GM23248 (cell line): ENCODE data around the gene SPOCK2. TPM values are rescaled to one million over a fixed set of nuclear protein-coding genes. Genes with fewer than 3 reads are reported as not detected.

ENCODE experiments used
- DNase-seq: peaks from one replicate; pipeline ENCODE4 v3.0.0-alpha.2; 2015
- H2AFZ ChIP-seq: fragments of 200-600 bp; sonication (generic); 2 replicates; pipeline ENCODE4 v1.6.1; 2016; ENCODE audit warnings: antibody characterized with exemption
- H3F3A ChIP-seq: fragments of 200-600 bp; sonication (generic); 2 replicates; pipeline ENCODE4 v1.6.1; 2016; ENCODE audit warnings: mild to moderate bottlenecking, antibody characterized with exemption, mixed run types; ENCODE audit not compliant: insufficient read depth
- H3K27ac ChIP-seq: fragments of 200-600 bp; sonication (generic); 2 replicates; pipeline ENCODE4 v1.5.1; 2016; ENCODE audit warnings: mild to moderate bottlenecking
- H3K27me3 ChIP-seq: fragments of 200-600 bp; sonication (generic); replicated peaks from 2 replicates; pipeline ENCODE4 v1.6.1; 2016; ENCODE audit warnings: mild to moderate bottlenecking; ENCODE audit not compliant: insufficient read depth
- H3K36me3 ChIP-seq: fragments of 200-600 bp; sonication (generic); 2 replicates; pipeline ENCODE4 v1.6.1; 2016; ENCODE audit warnings: low read depth, mild to moderate bottlenecking
- H3K4me1 ChIP-seq: fragments of 200-600 bp; sonication (generic); 2 replicates; pipeline ENCODE4 v1.6.1; 2016; ENCODE audit warnings: mild to moderate bottlenecking; ENCODE audit not compliant: insufficient read depth
- H3K4me2 ChIP-seq: fragments of 200-600 bp; sonication (generic); one replicate; pipeline ENCODE4 v1.6.1; 2016; ENCODE audit warnings: mild to moderate bottlenecking; ENCODE audit not compliant: unreplicated experiment
- H3K4me3 ChIP-seq: fragments of 200-600 bp; sonication (generic); 2 replicates; pipeline ENCODE4 v1.5.1; 2016; ENCODE audit warnings: mild to moderate bottlenecking
- H3K79me2 ChIP-seq: fragments of 200-600 bp; sonication (generic); 2 replicates; pipeline ENCODE4 v1.6.1; 2016; ENCODE audit warnings: mild to moderate bottlenecking; ENCODE audit not compliant: insufficient read depth
- H3K9ac ChIP-seq: fragments of 200-600 bp; sonication (generic); 2 replicates; pipeline ENCODE4 v1.6.1; 2016; ENCODE audit warnings: mild to moderate bottlenecking
- H3K9me2 ChIP-seq: fragments of 200-600 bp; sonication (generic); 2 replicates; pipeline ENCODE4 v1.6.1; 2016; ENCODE audit warnings: mixed run types, mild to moderate bottlenecking, moderate library complexity; ENCODE audit not compliant: insufficient read depth
- H3K9me3 ChIP-seq: fragments of 200-600 bp; sonication (generic); one replicate; pipeline ENCODE4 v1.6.1; 2017; ENCODE audit warnings: low read depth
- H4K20me1 ChIP-seq: fragments of 200-600 bp; sonication (generic); 2 replicates; pipeline ENCODE4 v1.6.0; 2016; ENCODE audit not compliant: insufficient read depth
- EZH2 ChIP-seq: fragments of 200-600 bp; sonication (generic); IDR thresholded peaks from 2 replicates; pipeline ENCODE4 v1.6.1; 2018; ENCODE audit warnings: antibody characterized with exemption, mild to moderate bottlenecking; ENCODE audit not compliant: insufficient read depth, poor library complexity, severe bottlenecking
- EZH2phosphoT487 ChIP-seq: fragments of 200-600 bp; sonication (generic); IDR thresholded peaks from 2 replicates; pipeline ENCODE4 v1.6.1; 2018; ENCODE audit warnings: antibody characterized with exemption, moderate library complexity, mild to moderate bottlenecking, low read depth; ENCODE audit not compliant: insufficient read depth
- WGBS, 2 experiments: methylation state at CpG; one replicate each; pipeline ENCODE4 v1.1.6; 2015 to 2017; ENCODE audit warnings: low lambda C conversion rate in 2 of 2, low coverage in 1 of 2; ENCODE audit errors: missing lambda C conversion rate in 2 of 2; 5-methylcytosine and 5-hydroxymethylcytosine counted together
- in situ Hi-C: fragments of 300-500 bp; cut with MboI; formaldehyde crosslinking; loops from 2 replicates; pipeline ENCODE4 v1.15.0; 2020
- polyA plus RNA-seq: library from polyadenylated mRNA; unstranded; fragments of >200 nt; fragmentation: Nextera tagmentation; extraction: Ambion mirVana; gene quantifications from 2 replicates; pipeline ENCODE4 v1.2.1, GENCODE V29; 2016
- total RNA-seq: library from RNA; depleted of rRNA; stranded (reverse); fragments of >200 nt; shearing (Covaris generic); gene quantifications from 2 replicates; pipeline ENCODE4 v1.2.3, GENCODE V29; 2014; rRNA removed

The SPOCK2 gene
- total and polyA plus RNA-seq, 2 experiments from 2014 or later, result 0.04 TPM; not detected in 1

DNA sequence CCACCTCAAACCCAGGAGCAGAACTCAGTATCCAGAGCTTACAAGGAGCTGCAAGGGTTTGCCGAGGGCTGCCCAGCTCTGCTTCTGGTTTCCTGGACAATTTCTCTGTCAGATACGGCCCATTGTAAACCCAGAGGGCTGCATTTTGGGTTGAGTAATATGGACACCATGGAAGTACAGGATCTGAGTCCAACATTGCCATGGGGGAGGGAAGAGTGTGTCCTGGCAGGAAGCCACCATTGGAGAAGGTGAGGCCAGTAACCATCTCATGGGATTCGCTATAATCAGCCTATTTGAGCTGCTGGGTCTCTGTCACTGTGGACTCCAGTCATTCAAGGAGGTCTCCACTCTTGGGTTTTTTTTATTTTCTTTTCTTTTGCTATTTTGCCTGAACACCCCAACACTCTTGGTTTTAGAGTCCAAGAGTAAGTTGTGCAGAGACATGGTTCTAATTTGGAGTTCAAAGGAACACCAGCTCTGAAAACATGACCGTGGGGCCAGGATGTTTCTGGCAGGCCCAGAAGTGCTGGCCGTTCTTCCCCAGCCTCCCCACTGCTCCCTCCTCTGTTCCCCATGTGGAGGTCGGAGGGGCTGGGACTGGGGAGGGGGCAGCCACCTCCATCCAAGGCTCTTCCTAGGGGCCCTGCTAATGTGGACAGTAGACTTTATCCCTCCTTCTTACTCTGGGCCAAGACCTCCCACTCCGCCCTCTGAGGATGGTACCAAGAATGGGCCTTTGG is 77.9 kb downstream of the SPOCK2 start:
- Histone ChIP-seq H3K9me3 (no peaks in the 10 kb centered on the region), H3K4me1 (peaks cover 25% of the 10 kb centered on the region), H3K27me3 (no peaks in the 10 kb centered on the region), H2AFZ (0 out of 2 replicates have a peak overlapping the region, but pooled peaks have one; percentile 12), H4K20me1 (no peaks in the 10 kb centered on the region), H3K36me3 (peaks cover 12% of the 10 kb centered on the region), H3K27ac (peak overlapping the region; percentile 96), H3F3A (peaks cover 23% of the 10 kb centered on the region), H3K9ac (peak overlapping the region; percentile 76), H3K9me2 (no peaks in the 10 kb centered on the region), H3K4me3 (no peak overlapping the region; the same call in 1 of the 2 replicates), H3K4me2 (peak overlapping the region; percentile 63), H3K79me2 (peaks cover 53% of the 10 kb centered on the region)
- DNase-seq, result peak; percentile 31
- 47 to 53% methylated on average over 6 to 7 of the region's 7 CpGs for WGBS, 2 experiments
- TF ChIP-seq EZH2 (no peak), EZH2phosphoT487 (no peak)
- in situ Hi-C loops, result no loop called here

GRCh38 chr10:72009425-72010081 is 78.8 kb downstream of the SPOCK2 start:
- H3K4me1 ChIP-seq, result peaks cover 25% of the 10 kb centered on the region
- H3K9ac ChIP-seq, result peak overlapping the region; percentile 76
- H2AFZ ChIP-seq, result peak overlapping the region; percentile 12
- H4K20me1 ChIP-seq, result no peaks in the 10 kb centered on the region
- no peak for TF ChIP-seq EZH2
- no peak for TF ChIP-seq EZH2phosphoT487
- H3K4me3 ChIP-seq, result no peak overlapping the region; the same call in 1 of the 2 replicates
- H3K27me3 ChIP-seq, result no peaks in the 10 kb centered on the region
- peak overlapping the region; percentile 96 for H3K27ac ChIP-seq
- H3K9me2 ChIP-seq, result no peaks in the 10 kb centered on the region
- 1 to 2% methylated on average over 12 of the region's 12 CpGs for WGBS, 2 experiments
- peaks cover 23% of the 10 kb centered on the region for H3F3A ChIP-seq
- peaks cover 12% of the 10 kb centered on the region for H3K36me3 ChIP-seq
- peaks cover 61% of the 10 kb centered on the region for H3K79me2 ChIP-seq
- in situ Hi-C loops, result no loop called here
- H3K4me2 ChIP-seq, result peak overlapping the region; percentile 63
- peak; percentile 96 for DNase-seq
- no peaks in the 10 kb centered on the region for H3K9me3 ChIP-seq

DNA sequence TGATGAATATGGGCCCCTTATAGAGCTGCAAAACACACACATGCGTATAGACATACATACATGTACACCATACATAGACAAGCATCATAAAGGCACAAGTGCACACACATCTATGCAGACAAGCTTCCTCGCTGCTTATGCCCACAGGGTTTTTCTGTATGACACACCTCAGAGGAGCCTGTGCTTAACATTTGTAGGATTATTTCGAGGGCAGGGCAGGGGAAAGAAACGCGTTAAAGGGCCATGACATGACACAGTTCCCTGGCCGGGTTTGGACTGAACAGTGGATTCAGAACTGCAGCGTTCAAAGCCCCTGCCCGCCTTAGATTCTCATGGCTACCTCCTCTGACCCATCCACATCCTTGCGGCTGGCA is 79.3 kb downstream of the SPOCK2 start:
- Histone ChIP-seq H3K36me3 (peaks cover 12% of the 10 kb centered on the region), H2AFZ (peak overlapping the region; percentile 12), H3K27ac (peak overlapping the region; percentile 96), H3K9me3 (no peaks in the 10 kb centered on the region), H3K79me2 (peaks cover 67% of the 10 kb centered on the region), H3K27me3 (no peaks in the 10 kb centered on the region), H3F3A (peaks cover 23% of the 10 kb centered on the region), H3K9ac (peak overlapping the region; percentile 76), H3K9me2 (no peaks in the 10 kb centered on the region), H3K4me3 (no peak overlapping the region), H3K4me1 (peaks cover 25% of the 10 kb centered on the region), H3K4me2 (peak overlapping the region; percentile 51), H4K20me1 (no peaks in the 10 kb centered on the region)
- in situ Hi-C loops, result no loop called here
- TF ChIP-seq EZH2phosphoT487 (no peak), EZH2 (no peak)
- WGBS, 2 experiments, result 10 to 13% methylated on average over 9 of the region's 9 CpGs
- peak; percentile 87 for DNase-seq

Other genes starting within 250 kb of the SPOCK2 start
- 665 and 715 TPM in 2 replicates for gene PSAP, start 237.3 kb downstream of the SPOCK2 start, total RNA-seq
- 1,142 and 1,168 TPM in 2 replicates for gene PSAP, start 237.3 kb downstream of the SPOCK2 start, polyA plus RNA-seq
- gene CHST3, start 124.2 kb downstream of the SPOCK2 start, total RNA-seq, result 42.2 and 43.3 TPM in 2 replicates
- 10.4 and 10.7 TPM in 2 replicates for gene CHST3, start 124.2 kb downstream of the SPOCK2 start, polyA plus RNA-seq
- 61.1 and 69.6 TPM in 2 replicates for gene ANAPC16, start 127.5 kb upstream of the SPOCK2 start, total RNA-seq
- gene ANAPC16, start 127.5 kb upstream of the SPOCK2 start, polyA plus RNA-seq, result 97.9 and 101 TPM in 2 replicates
- 21.5 and 25.2 TPM in 2 replicates for gene ASCC1, start 127.7 kb upstream of the SPOCK2 start, total RNA-seq
- 26.6 and 30.0 TPM in 2 replicates for gene ASCC1, start 127.7 kb upstream of the SPOCK2 start, polyA plus RNA-seq
- gene DDIT4, start 185.4 kb upstream of the SPOCK2 start, total RNA-seq, result 188 and 199 TPM in 2 replicates
- gene DDIT4, start 185.4 kb upstream of the SPOCK2 start, polyA plus RNA-seq, result 144 and 155 TPM in 2 replicates